Measurements from ENCODE around the gene AQP12B. TPM values are rescaled to one million over a fixed set of nuclear protein-coding genes. Genes with fewer than 3 reads are reported as not detected.

Gene AQP12B
- total RNA-seq, 3 donors from 2014 or later: not detected

DNA sequence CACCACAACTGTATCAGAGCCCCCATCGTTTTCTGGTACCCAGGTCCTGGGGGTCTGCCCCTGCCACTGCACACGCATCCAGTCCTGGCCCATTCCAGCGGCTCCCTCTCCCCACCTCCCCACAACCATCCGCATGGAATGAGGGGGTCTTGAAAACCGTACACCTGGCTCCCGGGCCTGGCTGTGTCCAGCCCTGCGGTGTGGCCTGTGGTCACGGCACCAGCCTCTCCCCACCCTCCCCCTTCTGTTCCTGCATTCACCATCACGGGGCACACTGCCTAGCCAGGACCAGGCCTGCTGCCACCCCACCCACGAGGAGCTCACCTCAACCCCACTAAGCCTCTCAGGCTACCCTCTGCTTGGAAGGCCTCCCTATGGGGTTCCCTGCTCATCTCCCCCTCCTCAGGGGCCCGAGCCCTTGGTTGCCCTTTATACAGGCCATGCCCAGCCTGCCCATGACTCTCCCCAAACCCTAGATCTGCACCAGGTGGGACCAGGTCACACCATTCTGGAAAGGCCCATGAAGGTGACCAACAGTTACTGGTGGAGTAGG, 46.0 kb downstream of the AQP12B start:
- intact Hi-C loops (cut with DNase I; ENCODE audit: low total_unique reads): no loop called here
- no peak for DNase-seq (ENCODE audit: low spot score in 2 of 2)
- peaks cover 0 to 5% of the 10 kb centered on the region in 2 donors for H3K27me3 ChIP-seq
- no peak for TF ChIP-seq POLR2AphosphoS5 (IDR thresholded peaks at IDR 0.05)
- no peak for TF ChIP-seq CTCF (IDR thresholded peaks at IDR 0.05)
- no peak for TF ChIP-seq POLR2A (IDR thresholded peaks at IDR 0.05)
- peaks cover 8 to 22% of the 10 kb centered on the region in 2 donors for H3K9me3 ChIP-seq
- H3K4me3 ChIP-seq: no peak overlapping the region
- H3K27ac ChIP-seq: no peak overlapping the region
- H3K36me3 ChIP-seq: no peaks in the 10 kb centered on the region
- no peaks in the 10 kb centered on the region for H3K4me1 ChIP-seq

- Histone ChIP-seq H3K4me1 (no peaks in the 10 kb centered on the region), H3K27me3 (peaks cover 0 to 5% of the 10 kb centered on the region in 2 donors), H3K27ac (no peak overlapping the region), H3K9me3 (peaks cover 8 to 22% of the 10 kb centered on the region in 2 donors), H3K36me3 (no peaks in the 10 kb centered on the region), H3K4me3 (no peak overlapping the region)
- no peak for DNase-seq (ENCODE audit: low spot score in 2 of 2)
- TF ChIP-seq CTCF (IDR thresholded peaks at IDR 0.05): no peak
- no peak for TF ChIP-seq POLR2A (IDR thresholded peaks at IDR 0.05)
- no peak for TF ChIP-seq POLR2AphosphoS5 (IDR thresholded peaks at IDR 0.05)
- intact Hi-C loops (cut with DNase I; ENCODE audit: low total_unique reads): no loop called here
These were observed 46.6 kb downstream of the AQP12B start for GRCh38 chr2:240635998-240636547.

GRCh38 chr2:240635121-240635997, 47.3 kb downstream of the AQP12B start:
- intact Hi-C loops (cut with DNase I; ENCODE audit: low total_unique reads): no loop called here
- Histone ChIP-seq H3K27ac (no peak overlapping the region), H3K27me3 (peaks cover 0 to 5% of the 10 kb centered on the region in 2 donors), H3K36me3 (no peaks in the 10 kb centered on the region), H3K9me3 (peaks cover 8 to 22% of the 10 kb centered on the region in 2 donors), H3K4me1 (no peaks in the 10 kb centered on the region), H3K4me3 (no peak overlapping the region)
- TF ChIP-seq POLR2A (IDR thresholded peaks at IDR 0.05): no peak
- no peak for TF ChIP-seq CTCF (IDR thresholded peaks at IDR 0.05)
- TF ChIP-seq POLR2AphosphoS5 (IDR thresholded peaks at IDR 0.05): no peak
- peak in 1 of 2 donors; percentile 39 for DNase-seq (ENCODE audit: low spot score in 2 of 2)

- intact Hi-C loops (cut with DNase I; ENCODE audit: low total_unique reads): no loop called here
These were observed 50.4 kb downstream of the AQP12B start for GRCh38 chr2:240632306-240632721.

DNA sequence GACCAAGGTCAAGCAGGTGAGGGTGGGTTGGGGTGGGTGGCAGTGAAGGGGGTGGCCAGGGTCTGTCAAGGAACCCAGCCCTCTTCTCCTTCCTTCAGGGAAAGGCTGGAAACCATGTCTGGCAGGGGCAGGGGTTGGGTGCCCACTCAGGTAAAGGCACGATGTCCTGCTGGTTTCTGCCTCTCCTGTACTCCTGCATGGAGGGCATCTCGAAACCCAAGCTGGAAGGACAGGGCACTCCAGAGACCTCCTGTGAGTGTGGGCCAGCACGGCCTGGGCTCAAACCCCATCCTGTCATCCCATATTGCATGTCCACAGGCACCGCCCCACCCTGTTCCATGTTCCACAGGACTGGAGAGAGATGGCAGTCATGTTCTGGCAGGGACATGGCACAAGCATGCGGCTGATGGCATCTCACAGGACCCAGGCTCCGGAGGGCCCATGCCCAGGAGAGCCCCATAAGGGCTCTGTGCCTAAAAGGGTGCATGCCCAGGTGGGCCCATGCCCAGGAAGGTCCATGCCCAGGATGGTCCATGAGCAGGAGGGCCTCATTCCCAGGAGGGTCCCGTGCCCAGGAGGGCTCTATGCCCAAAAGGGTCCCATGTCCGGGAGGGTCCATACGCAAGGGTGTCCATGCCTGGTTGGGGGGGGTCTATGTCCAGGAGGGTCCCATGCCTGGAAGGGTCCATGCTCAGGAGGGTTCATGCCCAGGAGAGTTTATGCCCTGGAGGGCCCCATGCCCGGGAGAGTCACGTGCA, 51.0 kb downstream of the AQP12B start:
- no peak for TF ChIP-seq POLR2AphosphoS5 (IDR thresholded peaks at IDR 0.05)
- TF ChIP-seq CTCF (IDR thresholded peaks at IDR 0.05): no peak
- TF ChIP-seq POLR2A (IDR thresholded peaks at IDR 0.05): no peak
- intact Hi-C loops (cut with DNase I; ENCODE audit: low total_unique reads): no loop called here
- peak in 1 of 2 donors; percentile 47 for DNase-seq (ENCODE audit: low spot score in 2 of 2)
- Histone ChIP-seq H3K27ac (no peak overlapping the region), H3K36me3 (no peaks in the 10 kb centered on the region), H3K4me1 (no peaks in the 10 kb centered on the region), H3K27me3 (peaks cover 0 to 2% of the 10 kb centered on the region in 2 donors), H3K9me3 (peaks cover 8 to 22% of the 10 kb centered on the region in 2 donors), H3K4me3 (no peak overlapping the region)

More at GRCh38 chr2:240632306-240632721, 50.4 kb downstream of the AQP12B start:
- no peaks in the 10 kb centered on the region for H3K36me3 ChIP-seq
- H3K4me3 ChIP-seq: no peak overlapping the region
- DNase-seq (ENCODE audit: low spot score in 2 of 2): no peak
- no peak for TF ChIP-seq POLR2AphosphoS5 (IDR thresholded peaks at IDR 0.05)
- no peaks in the 10 kb centered on the region for H3K4me1 ChIP-seq
- H3K27me3 ChIP-seq: peaks cover 0 to 5% of the 10 kb centered on the region in 2 donors
- peaks cover 8 to 22% of the 10 kb centered on the region in 2 donors for H3K9me3 ChIP-seq
- no peak overlapping the region for H3K27ac ChIP-seq
